Mononuclear cell (primary cell): Measurements from ENCODE around the gene SFI1. TPM values are rescaled to one million over a fixed set of nuclear protein-coding genes. Genes with fewer than 3 reads are reported as not detected.
"Not testable (repeated sequence)": the region's sequence is repeated elsewhere in the genome, so short reads cannot be mapped to it uniquely, and the experiment has no call there.

ENCODE experiments used
- H3K27me3 ChIP-seq: 2 replicates; pipeline ENCODE4 v1.6.0; 2011; ENCODE audit warnings: low read length, control low read depth; ENCODE audit not compliant: insufficient read depth
- H3K4me1 ChIP-seq: 2 replicates; pipeline ENCODE4 v1.5.1; 2011; ENCODE audit warnings: mild to moderate bottlenecking, low read length, control low read depth; ENCODE audit not compliant: insufficient read depth
- H3K4me3 ChIP-seq: 2 replicates; pipeline ENCODE4 v1.5.1; 2011; ENCODE audit warnings: mild to moderate bottlenecking, low read length, moderate library complexity
- H3K9me3 ChIP-seq: 2 replicates; pipeline ENCODE4 v1.5.1; 2011; ENCODE audit warnings: low read depth, mild to moderate bottlenecking, control low read depth, low read length
- total RNA-seq: library from RNA; depleted of rRNA; stranded (reverse); fragments of >200 nt; gene quantifications from one replicate; pipeline ENCODE4 v1.2.3, GENCODE V29; 2012

Gene SFI1
- total RNA-seq, 1 donor = 63.2 TPM

DNA sequence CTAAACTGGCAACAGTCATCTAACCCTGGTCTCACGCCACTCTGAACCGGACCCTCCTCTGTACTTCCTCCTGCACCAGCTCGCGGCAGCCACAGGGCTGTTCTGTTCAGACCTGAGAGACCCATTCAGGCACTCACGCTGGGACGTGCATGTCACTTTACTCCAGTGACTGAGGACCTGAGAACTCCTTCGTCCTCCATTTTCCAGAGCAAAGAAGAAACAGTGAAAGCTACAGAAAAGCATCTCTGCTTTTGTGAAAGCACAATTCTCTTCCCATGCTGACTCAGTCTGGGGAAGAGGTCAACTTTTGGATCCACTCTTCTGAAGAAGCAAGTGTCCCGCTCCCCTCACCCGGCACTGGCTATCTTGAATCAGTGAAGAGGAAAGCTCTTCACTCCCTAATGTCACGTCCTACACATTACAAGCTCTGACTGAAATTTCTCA lies 141.1 kb downstream of the SFI1 start:
- Histone ChIP-seq H3K4me1 (peaks cover 80% of the 10 kb centered on the region), H3K4me3 (peak overlapping the region; percentile 60)

DNA sequence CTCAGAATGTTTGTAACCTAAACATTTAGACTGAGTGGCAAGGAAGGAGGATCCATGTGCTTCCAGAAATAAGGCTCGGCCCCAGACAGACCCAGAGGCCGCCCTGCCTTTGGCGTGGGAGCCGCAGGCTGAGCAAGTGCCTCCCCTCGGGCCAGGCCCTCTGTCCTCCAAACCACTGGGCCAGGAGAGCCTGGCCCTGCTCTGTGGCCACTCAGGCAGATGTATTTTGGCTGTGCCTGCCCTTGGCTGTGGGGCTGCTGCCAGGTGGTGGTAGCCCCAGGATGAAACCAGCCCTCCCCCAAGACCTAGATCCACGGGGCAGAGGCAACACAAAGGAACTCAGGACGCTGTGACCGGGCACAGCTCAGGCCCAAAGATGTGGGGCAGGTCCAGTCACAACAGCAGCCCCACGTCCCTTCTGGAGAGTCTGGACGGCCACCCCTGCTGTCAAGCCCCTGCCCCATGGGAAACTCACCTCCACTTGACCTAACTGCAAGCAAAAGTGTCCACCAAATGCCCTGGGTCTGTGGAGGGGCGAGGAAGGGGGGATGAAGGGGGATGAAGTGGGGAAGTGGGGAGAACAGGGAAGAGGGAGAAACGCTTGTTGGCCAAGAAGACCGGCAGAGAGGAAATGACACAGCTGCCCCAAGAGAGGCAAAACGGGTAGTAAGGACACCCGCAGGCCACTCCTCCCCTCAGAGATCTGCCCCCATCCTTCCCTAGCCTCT lies 141.7 kb downstream of the SFI1 start:
- H3K4me3 ChIP-seq = peak overlapping the region; percentile 60
- H3K4me1 ChIP-seq = peaks cover 83% of the 10 kb centered on the region
- H3K27me3 ChIP-seq = no peaks in the 10 kb centered on the region
- H3K9me3 ChIP-seq = no peaks in the 10 kb centered on the region

More for the DNA sequence above, 141.1 kb downstream of the SFI1 start:
- Histone ChIP-seq H3K9me3 (no peaks in the 10 kb centered on the region), H3K27me3 (no peaks in the 10 kb centered on the region)

DNA sequence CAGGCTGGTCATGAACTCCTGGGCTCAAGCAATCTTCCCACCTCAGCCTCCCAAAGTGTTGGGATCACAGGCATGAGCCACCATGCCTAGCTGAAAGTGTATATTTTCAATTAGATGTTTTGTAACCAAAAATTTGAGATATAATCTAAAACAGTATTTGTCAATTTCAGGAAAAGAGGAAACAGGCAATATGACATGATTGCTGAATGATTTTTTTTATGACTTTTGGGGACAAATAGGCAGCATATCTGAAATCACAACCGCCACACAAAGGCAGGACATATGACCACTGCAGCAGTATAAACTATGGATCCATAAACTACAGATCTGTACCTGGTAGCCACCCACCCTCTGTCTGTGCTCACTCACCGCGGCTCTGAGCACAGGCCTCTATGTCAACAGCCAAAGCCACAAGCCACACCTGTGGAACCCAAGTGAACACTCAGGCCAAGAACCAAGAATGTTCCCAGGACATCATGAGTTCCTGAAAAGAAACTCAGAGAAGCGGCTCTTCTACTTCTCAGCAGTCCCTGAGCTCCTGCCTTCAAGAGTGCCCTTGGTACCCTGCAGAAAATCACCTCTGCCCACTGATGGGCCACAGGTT lies 143.2 kb downstream of the SFI1 start:
- H3K4me3 ChIP-seq = no peak overlapping the region
- H3K27me3 ChIP-seq = no peaks in the 10 kb centered on the region
- H3K9me3 ChIP-seq = no peaks in the 10 kb centered on the region
- peaks cover 78% of the 10 kb centered on the region for H3K4me1 ChIP-seq

DNA sequence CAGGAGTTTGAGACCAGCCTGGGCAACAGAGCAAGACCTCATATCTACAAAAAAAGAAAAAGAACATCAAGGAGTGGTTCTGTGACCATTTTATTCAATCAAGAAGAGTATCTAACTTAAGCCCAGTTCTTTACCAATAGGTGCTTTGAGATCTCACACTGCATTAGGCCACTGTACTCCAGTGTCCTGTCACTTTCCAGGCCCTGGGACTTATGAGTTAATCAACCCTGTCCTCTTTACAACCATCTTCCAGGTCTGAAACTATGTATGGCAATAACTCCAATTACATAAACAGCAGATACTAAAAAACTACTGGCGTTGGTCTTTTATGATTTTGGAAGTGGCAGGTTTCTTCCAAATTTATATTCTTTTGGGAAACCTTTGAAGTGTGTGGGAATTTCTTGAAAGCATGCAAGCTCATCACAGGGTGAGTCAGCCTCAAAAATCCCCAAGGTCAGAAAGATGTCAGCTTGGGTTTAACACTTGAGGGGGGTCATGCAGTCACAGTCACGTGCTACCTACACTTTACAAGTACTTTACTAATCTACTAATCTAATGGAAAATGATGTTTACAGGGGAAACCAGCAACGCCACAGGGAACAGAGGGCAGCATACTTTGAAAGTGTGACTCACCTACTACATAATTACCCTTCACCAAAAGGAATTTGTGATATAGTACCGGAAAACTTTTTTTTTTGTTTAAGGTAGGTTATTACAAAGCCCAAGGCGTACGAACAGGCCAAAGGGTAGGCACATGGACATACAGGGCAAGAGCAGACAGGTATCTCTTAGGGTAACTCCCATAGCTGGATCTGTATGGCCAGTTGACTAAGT lies 150.1 kb downstream of the SFI1 start:
- Histone ChIP-seq H3K4me3 (no peak overlapping the region), H3K9me3 (no peaks in the 10 kb centered on the region), H3K4me1 (peaks cover 36% of the 10 kb centered on the region), H3K27me3 (no peaks in the 10 kb centered on the region)

DNA sequence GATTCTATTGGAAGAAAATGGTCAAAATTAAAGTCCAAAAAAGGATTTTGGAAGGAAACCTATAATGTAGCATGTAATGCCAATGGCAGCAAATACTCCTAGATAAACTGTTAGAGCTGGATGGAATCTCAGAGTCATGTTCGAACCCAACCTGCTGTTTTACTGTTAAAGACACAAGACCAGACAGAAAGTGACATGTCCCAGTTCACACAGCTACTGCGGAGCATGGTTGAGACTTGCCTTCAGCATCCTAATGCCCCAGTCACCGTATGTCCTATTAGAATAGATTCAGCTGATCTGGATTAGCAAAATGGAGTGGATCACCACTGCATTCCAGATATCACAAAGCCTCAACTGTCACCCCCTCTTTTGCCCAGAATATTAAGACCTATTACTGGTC lies 150.7 kb downstream of the SFI1 start:
- Histone ChIP-seq H3K9me3 (no peaks in the 10 kb centered on the region), H3K4me1 (peaks cover 31% of the 10 kb centered on the region), H3K4me3 (no peak overlapping the region), H3K27me3 (no peaks in the 10 kb centered on the region)

DNA sequence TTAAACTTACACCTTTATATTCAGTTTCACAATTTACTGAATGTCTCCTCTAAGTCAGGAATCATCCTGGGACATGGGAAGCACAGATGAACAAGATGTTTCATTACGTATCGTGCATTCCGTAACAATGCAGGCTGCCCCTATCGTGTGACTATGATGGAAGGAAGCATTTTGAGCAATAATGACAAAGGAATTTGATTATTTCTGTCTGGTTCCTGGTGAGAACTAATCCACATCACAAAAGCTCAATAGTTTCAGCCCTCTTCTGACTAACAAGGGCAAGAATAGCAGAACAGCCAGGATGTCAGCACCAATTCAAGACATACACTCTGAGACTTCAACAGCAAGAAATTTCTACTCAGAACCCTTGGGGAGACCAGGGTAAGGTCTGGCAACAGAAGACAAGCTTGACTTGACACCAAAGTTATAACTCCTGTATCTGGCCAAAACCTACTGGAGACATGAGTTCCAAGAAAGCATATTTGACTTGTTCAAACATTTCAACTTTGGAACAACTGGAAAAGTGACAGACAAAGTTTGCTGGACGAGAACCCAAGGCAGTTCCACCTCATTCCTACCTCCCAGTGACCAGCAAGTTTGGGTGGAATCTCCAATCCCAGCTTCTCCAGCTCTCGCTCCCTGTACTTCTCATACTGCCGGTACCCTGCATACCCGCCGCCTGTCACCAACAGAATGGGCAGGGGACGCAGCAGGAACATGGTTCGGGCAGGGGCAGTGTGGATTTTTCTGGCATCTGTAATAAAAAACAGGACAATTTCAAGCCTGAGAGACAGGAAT lies 151.4 kb downstream of the SFI1 start:
- Histone ChIP-seq H3K4me1 (peaks cover 24% of the 10 kb centered on the region), H3K27me3 (no peaks in the 10 kb centered on the region), H3K4me3 (no peak overlapping the region), H3K9me3 (no peaks in the 10 kb centered on the region)

DNA sequence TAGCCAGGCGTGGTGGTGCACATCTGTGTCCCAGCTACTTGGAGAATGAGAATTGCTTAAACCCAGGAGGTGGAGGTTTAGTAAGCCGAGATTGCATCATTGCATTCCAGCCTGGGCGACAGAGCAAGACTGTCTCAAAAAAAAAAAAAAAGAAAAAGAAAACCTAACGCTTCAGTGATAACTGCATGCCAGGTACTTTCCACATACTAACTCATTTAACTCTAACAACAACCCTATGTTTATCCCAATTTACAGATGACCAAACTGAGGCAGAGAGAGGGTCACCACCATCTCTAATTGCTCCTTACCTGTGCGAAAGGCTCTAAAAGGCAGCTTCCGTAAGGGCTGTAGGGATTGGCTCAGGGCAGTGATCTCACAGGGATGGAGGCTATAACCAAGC lies 154.1 kb downstream of the SFI1 start:
- H3K9me3 ChIP-seq = no peaks in the 10 kb centered on the region
- H3K4me3 ChIP-seq = no peak overlapping the region
- peaks cover 23% of the 10 kb centered on the region for H3K4me1 ChIP-seq
- H3K27me3 ChIP-seq = no peaks in the 10 kb centered on the region

DNA sequence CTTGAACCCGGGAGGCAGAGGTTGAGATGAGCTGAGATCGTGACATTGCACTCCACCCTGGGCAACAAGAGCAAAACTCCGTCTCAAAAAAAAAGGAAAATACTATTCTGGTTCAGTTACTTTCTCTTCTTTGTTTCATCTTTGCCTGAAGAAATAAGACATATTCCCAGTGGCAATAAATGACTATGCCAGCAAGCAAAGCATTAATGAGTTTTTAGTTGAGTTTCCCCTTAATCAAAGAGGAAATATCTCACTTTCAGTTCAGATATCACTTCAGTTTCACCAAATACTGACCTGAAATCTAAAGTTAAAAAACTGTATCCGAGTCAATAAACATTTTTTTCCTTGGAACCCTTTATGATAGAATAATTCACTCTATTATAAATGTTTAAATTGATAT lies 155.3 kb downstream of the SFI1 start:
- Histone ChIP-seq H3K27me3 (no peaks in the 10 kb centered on the region), H3K9me3 (no peaks in the 10 kb centered on the region), H3K4me3 (no peak overlapping the region), H3K4me1 (peaks cover 23% of the 10 kb centered on the region)

DNA sequence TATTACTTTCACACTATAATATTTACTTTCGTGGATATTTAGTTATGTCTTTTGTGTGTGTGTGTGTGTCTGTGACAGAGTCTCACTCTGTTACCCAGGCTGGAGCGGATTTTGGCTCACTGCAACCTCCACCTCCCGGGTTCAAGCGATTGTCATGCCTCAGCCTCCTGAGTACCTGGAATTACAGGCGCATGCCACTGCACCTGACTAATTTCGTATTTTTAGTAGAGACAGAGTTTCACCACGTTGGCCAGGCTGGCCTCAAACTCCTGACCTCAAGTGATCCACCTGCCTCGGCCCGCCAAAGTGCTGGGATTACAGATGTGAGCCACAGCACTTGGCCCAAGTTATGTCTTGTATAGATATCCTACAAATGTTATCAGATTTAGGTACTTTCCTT lies 155.8 kb downstream of the SFI1 start:
- peaks cover 23% of the 10 kb centered on the region for H3K4me1 ChIP-seq
- no peaks in the 10 kb centered on the region for H3K9me3 ChIP-seq
- no peaks in the 10 kb centered on the region for H3K27me3 ChIP-seq
- no peak overlapping the region for H3K4me3 ChIP-seq

DNA sequence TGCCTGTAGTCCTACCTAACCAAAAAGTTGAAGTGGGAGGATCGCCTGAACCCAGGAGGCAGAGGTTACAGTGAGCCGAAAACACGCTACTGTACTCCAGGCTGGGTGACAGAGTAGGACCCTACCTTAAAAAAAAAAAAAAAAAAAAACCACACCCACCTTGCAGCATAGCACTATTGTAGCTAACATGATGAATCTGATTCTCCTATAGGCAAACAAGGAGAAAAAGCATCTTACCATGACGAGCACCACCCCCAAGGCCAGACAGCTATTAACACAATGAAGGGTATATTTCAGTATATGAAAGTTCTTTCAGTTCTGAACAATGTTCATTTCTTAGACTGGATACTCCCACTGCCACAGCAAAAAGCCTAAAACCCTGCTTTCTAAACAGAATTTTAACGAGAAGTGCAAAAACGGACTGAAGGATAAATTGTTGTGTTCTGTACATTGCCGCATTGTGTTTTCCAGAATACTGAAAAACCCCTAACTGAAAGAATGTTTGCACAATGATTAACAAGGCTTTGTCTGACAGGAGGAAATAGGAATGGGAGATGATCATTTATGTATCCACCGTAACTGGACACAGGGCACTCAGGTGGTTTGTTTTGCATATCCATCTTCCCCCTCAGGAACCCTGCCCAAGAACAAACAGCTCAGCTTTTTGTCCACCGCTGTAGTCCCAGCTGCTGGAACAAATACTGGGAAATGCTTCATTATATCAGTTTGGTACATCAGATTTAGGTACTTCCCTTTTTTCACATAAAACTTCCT lies 156.8 kb downstream of the SFI1 start:
- H3K9me3 ChIP-seq = no peaks in the 10 kb centered on the region
- peaks cover 23% of the 10 kb centered on the region for H3K4me1 ChIP-seq
- no peak overlapping the region for H3K4me3 ChIP-seq
- H3K27me3 ChIP-seq = no peaks in the 10 kb centered on the region

DNA sequence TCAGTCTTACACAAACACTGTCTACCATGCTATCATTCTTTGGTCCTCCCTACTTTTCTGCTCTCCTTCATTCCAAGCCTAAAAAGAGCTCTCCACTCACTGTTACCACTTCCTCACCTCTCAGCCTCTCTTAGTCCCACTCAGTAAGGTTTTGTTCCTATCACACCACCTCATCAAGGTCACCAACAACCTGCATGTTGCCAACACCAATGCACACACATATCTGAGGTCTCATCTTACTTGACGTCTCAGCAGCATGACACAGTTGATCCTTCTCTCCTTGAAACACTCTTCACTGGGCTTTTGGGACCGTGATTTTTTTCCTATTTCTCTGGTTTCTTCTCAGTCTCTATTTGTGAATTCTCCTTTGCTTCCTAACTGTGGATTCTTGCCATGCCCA lies 157.6 kb downstream of the SFI1 start:
- Histone ChIP-seq H3K4me1 (peaks cover 23% of the 10 kb centered on the region), H3K4me3 (no peak overlapping the region), H3K9me3 (no peaks in the 10 kb centered on the region), H3K27me3 (no peaks in the 10 kb centered on the region)

DNA sequence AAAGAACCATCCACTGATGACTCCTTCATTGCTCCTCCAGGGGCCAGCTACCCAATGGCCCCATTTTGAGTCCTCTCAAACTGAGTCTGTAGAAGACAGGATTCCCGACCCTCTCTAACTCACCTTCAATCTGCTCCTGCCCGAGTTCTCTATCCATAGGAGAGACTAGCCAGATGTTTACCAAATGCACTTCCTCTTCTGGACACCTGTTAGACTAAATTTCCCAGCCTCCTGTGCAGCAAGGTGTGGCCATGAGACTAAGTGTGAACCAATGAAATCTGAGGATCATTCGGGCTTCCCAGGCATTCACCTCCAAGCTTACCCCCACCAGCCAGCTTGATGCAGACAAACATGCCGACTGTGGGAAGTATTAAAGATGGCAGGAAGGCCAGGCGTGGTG lies 158.1 kb downstream of the SFI1 start:
- Histone ChIP-seq H3K27me3 (no peaks in the 10 kb centered on the region), H3K9me3 (no peaks in the 10 kb centered on the region), H3K4me1 (peaks cover 23% of the 10 kb centered on the region), H3K4me3 (no peak overlapping the region)

DNA sequence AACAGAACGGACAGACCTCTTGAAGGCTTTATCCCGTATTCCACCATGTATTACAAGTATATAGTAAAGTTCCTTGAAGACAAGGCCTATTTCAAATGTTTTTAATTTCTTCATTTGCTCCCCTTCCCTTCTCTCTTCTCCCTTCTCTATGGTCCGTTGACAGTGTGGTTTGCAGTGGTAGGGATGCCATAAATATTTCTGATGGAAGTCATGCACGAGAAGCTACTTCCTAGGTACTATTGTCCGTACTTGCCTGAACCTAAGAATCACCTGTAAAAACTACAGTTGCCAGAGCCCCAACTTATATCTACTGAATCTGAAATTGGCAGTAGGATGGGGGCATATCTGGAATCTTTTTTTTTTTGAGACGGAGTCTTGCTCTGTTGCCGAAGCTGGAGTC lies 162.9 kb downstream of the SFI1 start:
- no peak overlapping the region for H3K4me3 ChIP-seq
- H3K4me1 ChIP-seq = peaks cover 22% of the 10 kb centered on the region
- H3K9me3 ChIP-seq = no peaks in the 10 kb centered on the region
- H3K27me3 ChIP-seq = no peaks in the 10 kb centered on the region

DNA sequence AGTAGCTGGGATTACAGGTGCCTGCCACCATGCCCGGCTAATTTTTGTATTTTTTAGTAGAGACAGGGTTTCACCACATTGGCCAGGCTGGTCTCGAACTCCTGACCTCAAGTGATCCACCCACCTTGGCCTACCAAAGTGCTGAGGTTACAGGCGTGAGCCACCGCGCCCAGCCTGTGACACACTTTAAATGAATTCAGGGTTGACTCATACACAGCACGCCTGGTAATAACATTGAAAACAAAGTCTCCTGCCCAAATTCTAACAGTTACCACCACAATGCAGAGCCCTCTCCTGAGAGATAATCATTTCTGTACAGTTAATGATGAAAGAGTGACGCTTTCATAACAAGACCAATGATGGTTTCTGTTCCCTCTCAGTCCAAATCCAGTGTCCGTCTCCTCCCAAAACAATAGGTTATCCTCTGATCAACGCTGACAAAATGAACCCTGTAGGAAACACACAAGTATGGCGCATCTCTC lies 164.6 kb downstream of the SFI1 start:
- H3K27me3 ChIP-seq, H3K4me3 ChIP-seq, H3K9me3 ChIP-seq: not testable (repeated sequence)
- peaks cover 22% of the 10 kb centered on the region for H3K4me1 ChIP-seq
